ENCODE data around the gene USF3.

- TF ChIP-seq CTCF (IDR thresholded peaks at IDR 0.05) = no peak
- no peak for TF ChIP-seq POLR2A (IDR thresholded peaks at IDR 0.05)
Observed at GRCh38 chr3:113664523-113665094, 31.8 kb downstream of the USF3 start.
